ENCODE measurements around the gene SMIM15.

- peak; percentile 33 for TF ChIP-seq CTCF (IDR thresholded peaks at IDR 0.05; ENCODE audit: borderline replicate concordance, extremely low read depth, low read length, poor library complexity, severe bottlenecking)
- TF ChIP-seq EZH2 (IDR thresholded peaks at IDR 0.05; ENCODE audit: borderline replicate concordance, low read depth, low read length, severe bottlenecking): no peak
Measured at GRCh38 chr5:61167382-61167781, 5.1 kb upstream of the SMIM15 start.
